IMR-90 (cell line): Measurements from ENCODE around the gene PAWR. TPM values are rescaled to one million over a fixed set of nuclear protein-coding genes. Genes with fewer than 3 reads are reported as not detected.

Experiments used
- ATAC-seq: fragments of 200-7000 bp; cut with Tn5 transposase; 2 replicates; pipeline ENCODE4 v1.9.1; 2020; ENCODE audit warnings: low read depth, mild to moderate bottlenecking, moderate library complexity
- BruUV-seq: library from RNA; stranded (reverse); fragments of 400-500 nt; replicated peaks from 2 replicates; lab custom pipeline; 2021; lab: Mats Ljungman, UMichigan
- CTCF ChIA-PET: fragments of 300-600 bp; formaldehyde crosslinking; extraction: SDS; loops from one replicate; lab custom pipeline; 2021; ENCODE audit warnings: antibody characterized with exemption; lab: Yijun Ruan, JAX
- POLR2A ChIA-PET: fragments of 300-600 bp; sonication (Branson Sonifier 250); formaldehyde crosslinking; loops from one replicate; lab custom pipeline; 2022; ENCODE audit warnings: antibody characterized with exemption; ENCODE audit not compliant: unreplicated experiment; lab: Charles Lee
- DNase-seq: peaks from one replicate; pipeline ENCODE4 v3.0.0; 2013
- H2AFZ ChIP-seq: replicated peaks from 2 replicates; pipeline ENCODE3; 2013; ENCODE audit warnings: low read length, mild to moderate bottlenecking; ENCODE audit not compliant: poor library complexity
- H2AK5ac ChIP-seq: 2 replicates; pipeline ENCODE4 v1.6.1; 2013; ENCODE audit warnings: low read depth, low read length, inconsistent platforms
- H2AK9ac ChIP-seq: replicated peaks from 2 replicates; pipeline ENCODE3; 2013; ENCODE audit warnings: mild to moderate bottlenecking, low read depth, low read length, moderate library complexity; ENCODE audit not compliant: poor library complexity
- H2BK120ac ChIP-seq: 2 replicates; pipeline ENCODE4 v1.6.1; 2013; ENCODE audit warnings: low read depth, low read length, inconsistent platforms
- H2BK15ac ChIP-seq: 3 replicates; pipeline ENCODE4 v1.6.1; 2013; ENCODE audit warnings: low read depth, low read length, inconsistent platforms
- H2BK20ac ChIP-seq: 2 replicates; pipeline ENCODE4 v1.6.1; 2013; ENCODE audit warnings: low read depth, mild to moderate bottlenecking, inconsistent platforms, low read length, moderate library complexity
- H2BK5ac ChIP-seq: 2 replicates; pipeline ENCODE4 v1.6.1; 2013; ENCODE audit warnings: mild to moderate bottlenecking, low read depth, low read length, inconsistent platforms; ENCODE audit not compliant: poor library complexity, severe bottlenecking
- H3K14ac ChIP-seq: replicated peaks from 2 replicates; pipeline ENCODE4 v1.6.1; 2013; ENCODE audit warnings: low read depth, low read length, inconsistent platforms
- H3K18ac ChIP-seq: 2 replicates; pipeline ENCODE4 v1.6.1; 2013; ENCODE audit warnings: low read depth, low read length, control low read depth
- H3K23ac ChIP-seq: 2 replicates; pipeline ENCODE4 v1.6.1; 2013; ENCODE audit warnings: low read depth, low read length, inconsistent platforms
- H3K27ac ChIP-seq: 2 replicates; pipeline ENCODE4 v1.5.1; 2013; ENCODE audit warnings: mild to moderate bottlenecking, control low read depth, low read length; ENCODE audit not compliant: insufficient read depth
- H3K27me3 ChIP-seq: 2 replicates; pipeline ENCODE4 v1.6.1; 2013; ENCODE audit warnings: low read length; ENCODE audit not compliant: control insufficient read depth, insufficient read depth
- H3K36me3 ChIP-seq: 2 replicates; pipeline ENCODE4 v1.6.1; 2013; ENCODE audit warnings: low read length, mixed read lengths; ENCODE audit not compliant: control insufficient read depth, insufficient read depth
- H3K4ac ChIP-seq: 2 replicates; pipeline ENCODE4 v1.6.1; 2013; ENCODE audit warnings: low read depth, low read length, inconsistent platforms
- H3K4me1 ChIP-seq: 2 replicates; pipeline ENCODE4 v1.6.1; 2013; ENCODE audit warnings: low read length, mixed read lengths; ENCODE audit not compliant: control insufficient read depth, insufficient read depth
- H3K4me2 ChIP-seq: 2 replicates; pipeline ENCODE4 v1.6.1; 2013; ENCODE audit warnings: low read depth, mild to moderate bottlenecking, control low read depth, low read length, moderate library complexity
- H3K4me3 ChIP-seq: 2 replicates; pipeline ENCODE4 v1.5.1; 2013; ENCODE audit warnings: low read depth, mild to moderate bottlenecking, control low read depth, low read length, moderate library complexity; ENCODE audit not compliant: insufficient read depth
- H3K56ac ChIP-seq: 2 replicates; pipeline ENCODE4 v1.6.1; 2013; ENCODE audit warnings: low read length, inconsistent platforms; ENCODE audit not compliant: insufficient read depth; ENCODE audit errors: extremely low read depth
- H3K79me1 ChIP-seq, 2 experiments: 2 replicates each; pipeline ENCODE4 v1.6.1; 2013; ENCODE audit warnings: low read length in 2 of 2, inconsistent platforms in 1 of 2, low read depth in 1 of 2
- H3K9ac ChIP-seq: 2 replicates; pipeline ENCODE4 v1.6.1; 2013; ENCODE audit warnings: low read depth, low read length, control low read depth
- H3K9me1 ChIP-seq: 2 replicates; pipeline ENCODE4 v1.6.1; 2013; ENCODE audit warnings: low read length, inconsistent platforms; ENCODE audit not compliant: insufficient read depth
- H3K9me3 ChIP-seq: 2 replicates; pipeline ENCODE4 v1.6.1; 2013; ENCODE audit warnings: low read length; ENCODE audit not compliant: control insufficient read depth, insufficient read depth
- H4K20me1 ChIP-seq: 2 replicates; pipeline ENCODE4 v1.6.1; 2013; ENCODE audit warnings: low read length, inconsistent platforms; ENCODE audit not compliant: insufficient read depth
- H4K5ac ChIP-seq: 2 replicates; pipeline ENCODE4 v1.6.1; 2013; ENCODE audit warnings: mild to moderate bottlenecking, low read depth, low read length, control low read depth
- H4K8ac ChIP-seq, 2 experiments: 2 replicates each; pipeline ENCODE4 v1.6.1; 2013; ENCODE audit warnings: low read depth in 2 of 2, low read length in 2 of 2, control low read depth in 1 of 2, inconsistent platforms in 1 of 2
- H4K91ac ChIP-seq: 2 replicates; pipeline ENCODE4 v1.6.1; 2013; ENCODE audit warnings: low read depth, low read length, inconsistent platforms; ENCODE audit not compliant: insufficient read depth
- BHLHE40 ChIP-seq: fragments of 150-350 bp; IDR thresholded peaks from 2 replicates; pipeline ENCODE4 v1.6.1; 2016; ENCODE audit warnings: mild to moderate bottlenecking, low read depth, low read length
- CEBPB ChIP-seq: IDR thresholded peaks from 2 replicates; pipeline ENCODE4 v1.6.1; 2012; ENCODE audit warnings: low read depth, low read length, improper control_type of control experiment
- CHD1 ChIP-seq: IDR thresholded peaks from 2 replicates; pipeline ENCODE4 v1.6.1; 2012; ENCODE audit warnings: low read depth, low read length, improper control_type of control experiment
- MAFK ChIP-seq: IDR thresholded peaks from 2 replicates; pipeline ENCODE4 v1.6.1; 2012; ENCODE audit warnings: low read depth, low read length, improper control_type of control experiment
- MAZ ChIP-seq: IDR thresholded peaks from 2 replicates; pipeline ENCODE4 v1.6.1; 2012; ENCODE audit warnings: low read depth, mild to moderate bottlenecking, low read length, improper control_type of control experiment, moderate library complexity, borderline replicate concordance
- MXI1 ChIP-seq: IDR thresholded peaks from 2 replicates; pipeline ENCODE4 v1.6.1; 2012; ENCODE audit warnings: low read depth, mild to moderate bottlenecking, low read length, moderate library complexity, borderline replicate concordance
- NFE2L2 ChIP-seq: fragments of 150-350 bp; IDR thresholded peaks from 2 replicates; pipeline ENCODE4 v1.6.1; 2016; ENCODE audit warnings: low read depth, mild to moderate bottlenecking, low read length
- POLR2A ChIP-seq: IDR thresholded peaks from 2 replicates; pipeline ENCODE4 v1.6.1; 2012; ENCODE audit warnings: mild to moderate bottlenecking, low read depth, low read length
- RAD21 ChIP-seq: IDR thresholded peaks from 2 replicates; pipeline ENCODE4 v1.6.1; 2012; ENCODE audit warnings: low read length, improper control_type of control experiment
- RCOR1 ChIP-seq: IDR thresholded peaks from 2 replicates; pipeline ENCODE4 v1.6.1; 2012; ENCODE audit warnings: mild to moderate bottlenecking, low read length, improper control_type of control experiment; ENCODE audit not compliant: insufficient replicate concordance
- RFX5 ChIP-seq: IDR thresholded peaks from 2 replicates; pipeline ENCODE4 v1.8.0; 2012; ENCODE audit warnings: low read depth, mild to moderate bottlenecking, low read length, moderate library complexity
- SMC3 ChIP-seq: fragments of 150-350 bp; IDR thresholded peaks from 2 replicates; pipeline ENCODE4 v1.6.1; 2016; ENCODE audit warnings: low read depth, mild to moderate bottlenecking, antibody characterized with exemption, low read length, moderate library complexity
- WGBS, 2 experiments: methylation state at CpG; one replicate each; pipeline versions ENCODE4 v1.1.5 to v1.1.7; 2013; ENCODE audit warnings: missing lambda C conversion rate in 2 of 2; ENCODE audit not compliant: insufficient read length in 1 of 2; ENCODE audit errors: extremely low coverage in 2 of 2; 5-methylcytosine and 5-hydroxymethylcytosine counted together
- dilution Hi-C: fragments of 300-500 bp; cut with HindIII; formaldehyde crosslinking; loops from one replicate; pipeline ENCODE4 v1.14.3; 2018; ENCODE audit warnings: low sequenced_read_pairs; ENCODE audit not compliant: unreplicated experiment
- in situ Hi-C: fragments of 300-500 bp; cut with MboI; formaldehyde crosslinking; loops from 3 replicates; pipeline ENCODE4 v1.14.3; 2019; ENCODE audit warnings: low sequenced_read_pairs, inconsistent platforms, mixed read lengths
- intact Hi-C: fragments of 100-400 bp; cut with micrococcal nuclease; formaldehyde crosslinking; loops from 2 replicates; pipeline ENCODE4 v1.10.0; 2022
- polyA plus RNA-seq, 3 experiments: library from polyadenylated mRNA; depleted of rRNA; stranded (reverse); fragments of >200 nt; gene quantifications; 2 replicates each; pipeline ENCODE4 v1.2.3, GENCODE V29; 2012; ENCODE audit warnings: low replicate concordance in 1 of 3
- total RNA-seq: library from RNA; depleted of rRNA; stranded (reverse); fragments of >200 nt; gene quantifications from 2 replicates; pipeline ENCODE4 v1.2.3, GENCODE V29; 2012
- TF ChIP-seq, protein P1 (sequence below): fragments of 150-350 bp; IDR thresholded peaks from 2 replicates; pipeline ENCODE4 v1.6.1; 2017; ENCODE audit warnings: mild to moderate bottlenecking, antibody characterized with exemption, low read length, low read depth

Gene PAWR
- total and polyA plus RNA-seq, 2 of the 4 experiments (the other 2 are of a cell fraction): 13.2 to 13.6 TPM

- Histone ChIP-seq H3K27me3 (no peaks in the 10 kb centered on the region), H3K36me3 (no peaks in the 10 kb centered on the region), H3K4me1 (peaks cover 12% of the 10 kb centered on the region; the same call in 1 of the 2 replicates), H4K8ac (no peak overlapping the region), H3K4ac (no peak overlapping the region), H3K9ac (peak overlapping the region; percentile 60; the same call in 1 of the 2 replicates), H3K27ac (no peak overlapping the region), H3K56ac (no peak overlapping the region), H3K9me3 (no peaks in the 10 kb centered on the region), H4K5ac (no peak overlapping the region; the same call in 1 of the 2 replicates), H2AK9ac (no peak overlapping the region), H2BK20ac (no peak overlapping the region), H3K14ac (0 out of 2 replicates have a peak overlapping the region, but pooled peaks have one; percentile 16), H4K91ac (no peak overlapping the region), H3K23ac (peak overlapping the region; percentile 43; the same call in 1 of the 2 replicates), H3K79me1 (peaks cover 6 to 40% of the 10 kb centered on the region in 2 experiments; a peak in 3 of 4 replicates), H2BK120ac (no peak overlapping the region), H3K9me1 (peaks cover 5% of the 10 kb centered on the region; the same call in 1 of the 2 replicates), H2BK5ac (peak overlapping the region; percentile 49), H4K20me1 (peaks cover 18% of the 10 kb centered on the region), H2AK5ac (no peak overlapping the region), H3K4me3 (peak overlapping the region; percentile 96), H3K4me2 (peak overlapping the region; percentile 100), H3K18ac (no peak overlapping the region; the same call in 1 of the 2 replicates), H2AFZ (no peak overlapping the region), H2BK15ac (no peak overlapping the region)
- no peak for TF ChIP-seq RCOR1
- no peak for TF ChIP-seq MAZ
- no peak for TF ChIP-seq SMC3
- TF ChIP-seq RAD21: no peak
- TF ChIP-seq, protein P1, sequence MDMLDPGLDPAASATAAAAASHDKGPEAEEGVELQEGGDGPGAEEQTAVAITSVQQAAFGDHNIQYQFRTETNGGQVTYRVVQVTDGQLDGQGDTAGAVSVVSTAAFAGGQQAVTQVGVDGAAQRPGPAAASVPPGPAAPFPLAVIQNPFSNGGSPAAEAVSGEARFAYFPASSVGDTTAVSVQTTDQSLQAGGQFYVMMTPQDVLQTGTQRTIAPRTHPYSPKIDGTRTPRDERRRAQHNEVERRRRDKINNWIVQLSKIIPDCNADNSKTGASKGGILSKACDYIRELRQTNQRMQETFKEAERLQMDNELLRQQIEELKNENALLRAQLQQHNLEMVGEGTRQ: no peak
- TF ChIP-seq POLR2A: no peak
- TF ChIP-seq BHLHE40: no peak
- TF ChIP-seq RFX5: no peak
- TF ChIP-seq CHD1: no peak
- TF ChIP-seq MXI1: no peak
- TF ChIP-seq CEBPB: no peak
- no peak for TF ChIP-seq MAFK
- no peak for TF ChIP-seq NFE2L2
- dilution Hi-C loops (no loop called here), intact Hi-C loops (loop anchor here (5.0 to 10.0 kb wide), 2 partner anchors 66 to 104 kb away; no protein-coding TSS in a partner anchor), in situ Hi-C loops (loop anchor here (5.0 kb wide), 1 partner anchor 266 kb away; no protein-coding TSS in a partner anchor)
- ChIA-PET CTCF (interaction anchor here (0.6 kb wide), 3 partner anchors 175 to 1261 kb away, joined by 3 to 6 read pairs (median 3); no protein-coding TSS in a partner anchor), POLR2A (no interaction called here)
- DNase-seq: no peak
- ATAC-seq: no peak
- TSS peak; percentile 14 for BruUV-seq
- WGBS, 2 experiments: no CpG with 5 or more reads among the region's 6 CpGs
Measured at GRCh38 chr12:79688376-79689060, 2.2 kb downstream of the PAWR start.
